GM15510 (cell line): ENCODE measurements around the gene RPS17.

ENCODE experiments used
- POLR2A ChIP-seq: IDR thresholded peaks from 3 replicates; pipeline ENCODE4 v1.6.1; 2011; ENCODE audit warnings: borderline replicate concordance; ENCODE audit not compliant: insufficient read length; ENCODE audit errors: extremely low read depth

Gene RPS17

GRCh38 chr15:82554849-82555248, 14.6 kb upstream of the RPS17 start:
- no peak for TF ChIP-seq POLR2A

GRCh38 chr15:82554351-82554750, 14.1 kb upstream of the RPS17 start:
- TF ChIP-seq POLR2A: no peak

GRCh38 chr15:82553846-82554245, 13.6 kb upstream of the RPS17 start:
- no peak for TF ChIP-seq POLR2A

GRCh38 chr15:82552861-82553260, 12.6 kb upstream of the RPS17 start:
- no peak for TF ChIP-seq POLR2A

GRCh38 chr15:82551646-82552247, 11.5 kb upstream of the RPS17 start:
- no peak for TF ChIP-seq POLR2A

- TF ChIP-seq POLR2A: no peak
Measured at GRCh38 chr15:82549199-82549665, 9.0 kb upstream of the RPS17 start.

GRCh38 chr15:82548700-82549099, 8.4 kb upstream of the RPS17 start:
- no peak for TF ChIP-seq POLR2A

- TF ChIP-seq POLR2A: no peak
Measured at GRCh38 chr15:82545478-82545877, 5.2 kb upstream of the RPS17 start.

- no peak for TF ChIP-seq POLR2A
Measured at GRCh38 chr15:82545002-82545401, 4.7 kb upstream of the RPS17 start.

- TF ChIP-seq POLR2A: no peak
Measured at GRCh38 chr15:82544431-82544830, 4.2 kb upstream of the RPS17 start.

GRCh38 chr15:82543160-82543559, 2.9 kb upstream of the RPS17 start:
- TF ChIP-seq POLR2A: no peak

- no peak for TF ChIP-seq POLR2A
Measured at GRCh38 chr15:82540984-82541431, 751 bp upstream of the RPS17 start.

- no peak for TF ChIP-seq POLR2A
Measured at GRCh38 chr15:82539691-82540054, 584 bp downstream of the RPS17 start.

- TF ChIP-seq POLR2A: no peak
Measured at GRCh38 chr15:82538961-82539690, 1.1 kb downstream of the RPS17 start.

GRCh38 chr15:82537351-82537908, 2.8 kb downstream of the RPS17 start:
- TF ChIP-seq POLR2A: no peak
